K562 (cell line): ENCODE data around the gene MBNL2. TPM values are rescaled to one million over a fixed set of nuclear protein-coding genes. Genes with fewer than 3 reads are reported as not detected.
A peak's percentile ranks its signal among the peaks of the same experiment; 100 is the strongest.

Source experiments
- ATAC-seq: fragments of 200-7000 bp; cut with Tn5 transposase; 3 replicates; pipeline ENCODE4 v1.9.1; 2020; ENCODE audit warnings: moderate library complexity
- BruUV-seq: library from RNA; stranded (reverse); fragments of 400-500 nt; replicated peaks from 2 replicates; lab custom pipeline; 2021; lab: Mats Ljungman, UMichigan
- CTCF ChIA-PET: fragments of 300-600 bp; formaldehyde crosslinking; extraction: SDS; loops from one replicate; lab custom pipeline; 2021; ENCODE audit warnings: low intra/inter-chr PET ratio; lab: Yijun Ruan, JAX
- POLR2A ChIA-PET: fragments of 300-600, 350-650 bp; sonication (Branson Sonifier 250); formaldehyde crosslinking; extraction: SDS; loops from one replicate; lab custom pipeline; 2021; ENCODE audit warnings: antibody characterized with exemption, inconsistent platforms; lab: Yijun Ruan, JAX
- DNase-seq, 4 experiments: peaks; one replicate each; pipeline versions ENCODE4 v3.0.0 to v3.0.0-alpha.2; 2011 to 2018; ENCODE audit warnings: low spot score in 3 of 4, mixed read lengths in 3 of 4; ENCODE audit errors: extremely low read depth in 1 of 4
- FAIRE-seq: peaks from 2 replicates; lab custom pipeline; 2011; peaks lifted over from hg19 to GRCh38; lab: Jason Lieb, UNC
- H2AFZ ChIP-seq: 2 replicates; pipeline ENCODE4 v1.6.0; 2011; ENCODE audit warnings: low read depth, low read length, control low read depth, inconsistent platforms
- H3K27ac ChIP-seq: fragments of 200-600 bp; 3 replicates; pipeline ENCODE4 v1.8.0; 2011; ENCODE audit warnings: low read depth, mild to moderate bottlenecking, control low read depth, inconsistent platforms, low read length, moderate library complexity, mixed read lengths; ENCODE audit errors: extremely low read depth
- H3K27me3 ChIP-seq, 2 experiments: fragments of 300-600 bp in 1 of 2; 2 replicates in 1 of 2; 3 replicates in 1 of 2; pipeline versions ENCODE4 v1.6.0 to v1.8.0; 2011; ENCODE audit warnings: inconsistent platforms in 2 of 2, low read length in 2 of 2, mild to moderate bottlenecking in 1 of 2, mixed read lengths in 1 of 2, moderate library complexity in 1 of 2; ENCODE audit not compliant: control insufficient read depth in 2 of 2, insufficient read depth in 2 of 2
- H3K36me3 ChIP-seq: fragments of 300-600 bp; 3 replicates; pipeline ENCODE4 v1.8.0; 2011; ENCODE audit warnings: mild to moderate bottlenecking, low read length, inconsistent platforms; ENCODE audit not compliant: control insufficient read depth, insufficient read depth
- H3K4me1 ChIP-seq, 2 experiments: fragments of 200-600 bp in 1 of 2; replicated peaks in 1 of 2; 2 replicates in 1 of 2; 3 replicates in 1 of 2; pipeline versions ENCODE4 v1.5.1 to v1.8.0; 2011; ENCODE audit warnings: inconsistent platforms in 2 of 2, low read length in 2 of 2, mild to moderate bottlenecking in 1 of 2, mixed read lengths in 1 of 2, moderate library complexity in 1 of 2; ENCODE audit not compliant: control insufficient read depth in 2 of 2, insufficient read depth in 2 of 2
- H3K4me2 ChIP-seq: 2 replicates; pipeline ENCODE4 v1.6.1; 2011; ENCODE audit warnings: low read length, control low read depth, inconsistent platforms, mixed read lengths; ENCODE audit not compliant: insufficient read depth
- H3K4me3 ChIP-seq: fragments of 200-600 bp; sonication (generic), shearing (Covaris generic); 2 replicates; pipeline ENCODE4 v1.5.1; 2016; ENCODE audit warnings: control low read depth, inconsistent platforms
- H3K79me2 ChIP-seq: fragments of 200-600 bp; 3 replicates; pipeline ENCODE4 v1.8.0; 2011; ENCODE audit warnings: low read length, inconsistent platforms; ENCODE audit not compliant: control insufficient read depth, insufficient read depth
- H3K9ac ChIP-seq, 2 experiments: 2 replicates each; pipeline versions ENCODE4 v1.6.0 to v1.6.1; 2011; ENCODE audit warnings: low read depth in 2 of 2, low read length in 2 of 2, control low read depth in 1 of 2, inconsistent platforms in 1 of 2, mild to moderate bottlenecking in 1 of 2, mixed read lengths in 1 of 2; ENCODE audit not compliant: insufficient read depth in 1 of 2
- H3K9me1 ChIP-seq: one replicate; pipeline ENCODE4 v1.6.0; 2011; ENCODE audit warnings: inconsistent platforms, mild to moderate bottlenecking, low read length, moderate library complexity; ENCODE audit not compliant: control insufficient read depth, insufficient read depth
- H3K9me3 ChIP-seq: replicated peaks from 2 replicates; pipeline ENCODE4 v1.5.1; 2011; ENCODE audit warnings: low read depth, low read length, inconsistent platforms; ENCODE audit not compliant: control insufficient read depth, insufficient read depth
- H4K20me1 ChIP-seq: replicated peaks from 2 replicates; pipeline ENCODE4 v1.6.1; 2011; ENCODE audit warnings: low read length, inconsistent platforms, mixed read lengths; ENCODE audit not compliant: control insufficient read depth, insufficient read depth
- FOXJ2 ChIP-seq: fragments of 200-800 bp; sonication (Bioruptor generic); IDR thresholded peaks from 2 replicates; pipeline ENCODE4 v1.6.1; 2016; ENCODE audit warnings: missing genetic modification characterization, missing compliant biosample characterization
- MTA1 ChIP-seq: fragments of 450-650 bp; IDR thresholded peaks from 2 replicates; pipeline ENCODE4 v1.6.1; 2017; ENCODE audit warnings: borderline replicate concordance
- NBN ChIP-seq: fragments of 450-650 bp; IDR thresholded peaks from 2 replicates; pipeline ENCODE4 v1.6.1; 2016; ENCODE audit warnings: low read depth, mild to moderate bottlenecking
- SIN3B ChIP-seq: fragments of 450-650 bp; IDR thresholded peaks from 2 replicates; pipeline ENCODE4 v1.6.1; 2017; ENCODE audit warnings: low read depth, mild to moderate bottlenecking, moderate library complexity
- TBP ChIP-seq: optimal IDR thresholded peaks from 2 replicates; pipeline ENCODE3; 2011; ENCODE audit warnings: low read depth, low read length, improper control_type of control experiment
- TRIM24 ChIP-seq, 2 experiments: fragments of 450-650 bp; IDR thresholded peaks; 2 replicates each; pipeline ENCODE4 v1.6.1; 2016
- ZNF316 ChIP-seq: fragments of 450-650 bp; IDR thresholded peaks from 2 replicates; pipeline ENCODE4 v1.6.1; 2016
- ZNF408 ChIP-seq: fragments of 250-450 bp; sonication (Bioruptor Pico); IDR thresholded peaks from 2 replicates; pipeline ENCODE4 v1.4.0; 2020; ENCODE audit warnings: low read depth, mild to moderate bottlenecking, moderate library complexity
- WGBS: fragments of 100-300 bp; shearing (Covaris generic); methylation state at CpG from one replicate; pipeline ENCODE4 v1.1.6; 2016; ENCODE audit warnings: low coverage, mixed read lengths; ENCODE audit not compliant: insufficient coverage; ENCODE audit errors: missing lambda C conversion rate; 5-methylcytosine and 5-hydroxymethylcytosine counted together
- in situ Hi-C: fragments of 300-500 bp; cut with MboI; formaldehyde crosslinking; loops from 4 replicates; pipeline ENCODE4 v1.15.0; 2018; ENCODE audit warnings: inconsistent platforms, mixed read lengths
- intact Hi-C: fragments of 100-400 bp; cut with micrococcal nuclease; formaldehyde crosslinking; loops from 2 replicates; pipeline ENCODE4 v1.14.2; 2022
- polyA plus RNA-seq, 8 experiments: library from polyadenylated mRNA; depleted of rRNA in 4 of 8; stranded (reverse) in 5 of 8; unstranded in 3 of 8; fragments of >200 nt; fragmentation: Nextera tagmentation in 2 of 8; fragmentation: Illumina TruSeq in 1 of 8; extraction: Ambion mirVana in 2 of 8; extraction: Trizol in 1 of 8; gene quantifications; 2 replicates each; pipeline versions ENCODE4 v1.2.1 to v1.2.3, GENCODE V29; 2011 to 2014; ENCODE audit warnings: inconsistent platforms in 1 of 8, missing spikeins in 1 of 8
- total RNA-seq, 7 experiments: library from RNA; depleted of rRNA in 6 of 7; stranded (reverse); fragments of >200 nt in 6 of 7; fragmentation: Illumina TruSeq in 2 of 7; extraction: Trizol in 2 of 7; gene quantifications; 2 replicates each; pipeline versions ENCODE4 v1.2.1 to v1.2.3, GENCODE V29; 2011 to 2021; ENCODE audit warnings: low replicate concordance in 1 of 7
- TF ChIP-seq, protein P1 (sequence below): sonication (generic); formaldehyde crosslinking; IDR thresholded peaks from 2 replicates; pipeline ENCODE4 v1.8.0; 2022; ENCODE audit warnings: mild to moderate bottlenecking, missing genetic modification reagents

Gene MBNL2
- total and polyA plus RNA-seq, 9 of the 15 experiments (the other 6 are each of a cell fraction or from before 2014, with no cell fraction given) = 7.0 to 24.8 (median 13.8) TPM

- no peak for TF ChIP-seq NBN
- no peak for TF ChIP-seq TRIM24 (IDR thresholded peaks at IDR 0.05)
- 0 out of 2 replicates have a peak, but pooled peaks have one; percentile 2 for TF ChIP-seq ZNF316
- TF ChIP-seq MTA1 = no peak
- TF ChIP-seq SIN3B = no peak
- TF ChIP-seq, all 486 proteins: peak for 16
Observed at GRCh38 chr13:97223711-97224541, 1.8 kb downstream of the MBNL2 start (continued).

DNA sequence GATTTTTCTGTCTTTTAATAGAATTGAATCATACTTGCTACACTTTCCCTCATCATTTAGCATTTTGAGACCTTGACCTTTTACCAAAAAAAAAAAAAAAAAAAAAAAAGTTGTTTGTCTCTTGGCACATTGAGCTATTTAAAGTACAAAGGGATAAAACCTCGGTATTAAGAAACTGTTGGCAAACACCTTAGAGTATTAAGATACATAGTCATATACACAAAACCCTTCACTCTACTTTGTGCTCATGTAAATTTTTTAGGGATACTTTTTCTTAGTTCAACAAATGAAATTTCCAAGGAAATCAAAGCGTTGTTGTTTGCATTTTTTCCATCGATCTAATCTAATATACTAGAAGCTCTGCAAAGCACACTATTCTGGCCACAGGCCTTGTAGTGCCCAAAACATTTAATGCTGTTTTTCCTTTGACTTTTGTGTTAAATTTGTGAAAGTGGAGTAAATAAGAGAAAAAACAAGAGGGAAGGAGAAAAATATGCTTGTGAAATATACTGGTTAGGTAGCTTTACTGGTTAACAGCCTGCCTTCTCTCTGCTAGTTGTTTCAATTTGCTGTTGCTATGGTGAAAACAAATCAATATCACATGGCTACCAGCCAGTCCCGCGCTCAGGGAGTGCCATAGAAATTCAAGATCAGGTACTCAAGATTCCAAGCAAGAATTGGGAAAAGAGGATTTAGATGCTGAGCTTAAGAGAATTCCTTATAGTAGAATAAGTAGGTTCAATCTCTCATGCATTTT lies 2.6 kb downstream of the MBNL2 start:
- ATAC-seq = no peak
- Histone ChIP-seq H3K27me3 (no peaks in the 10 kb centered on the region), H3K9me1 (no peaks in the 10 kb centered on the region), H2AFZ (no peak overlapping the region), H3K27ac (peak overlapping the region; percentile 81), H3K79me2 (peaks cover 80% of the 10 kb centered on the region), H3K36me3 (no peaks in the 10 kb centered on the region; the same call in 2 of the 3 replicates), H3K4me1 (peaks cover 0 to 36% of the 10 kb centered on the region in 2 experiments; a peak in 4 of 5 replicates), H4K20me1 (peaks cover 5% of the 10 kb centered on the region; the same call in 1 of the 2 replicates), H3K4me2 (peak overlapping the region; percentile 86), H3K4me3 (peak overlapping the region; percentile 63), H3K9me3 (no peaks in the 10 kb centered on the region), H3K9ac (peak overlapping the region; percentile 6 to 85; a peak in 3 of 4 replicates)
- in situ Hi-C loops (no loop called here), intact Hi-C loops (loop anchor here (1.0 to 10.0 kb wide), 3 partner anchors 36 to 210 kb away; partner anchors contain the start of gene RAP2A)
- POLR2A ChIA-PET = interaction anchor here (0.7 to 3.6 kb wide), 7 partner anchors 11 to 148 kb away, joined by 3 to 15 read pairs (median 4); no protein-coding TSS in a partner anchor
- BruUV-seq = no TSS peak
- 0% methylated on average over 5 of the region's 5 CpGs for WGBS
- CTCF ChIA-PET = no interaction called here
- DNase-seq = peak in 2 of 4 experiments; percentile 42
- FAIRE-seq = no peak
- TF ChIP-seq ZNF408 (CRISPR knock-in tag) (no peak), FOXJ2 (peak; percentile 94), TBP (no peak)
- TF ChIP-seq, protein P1, sequence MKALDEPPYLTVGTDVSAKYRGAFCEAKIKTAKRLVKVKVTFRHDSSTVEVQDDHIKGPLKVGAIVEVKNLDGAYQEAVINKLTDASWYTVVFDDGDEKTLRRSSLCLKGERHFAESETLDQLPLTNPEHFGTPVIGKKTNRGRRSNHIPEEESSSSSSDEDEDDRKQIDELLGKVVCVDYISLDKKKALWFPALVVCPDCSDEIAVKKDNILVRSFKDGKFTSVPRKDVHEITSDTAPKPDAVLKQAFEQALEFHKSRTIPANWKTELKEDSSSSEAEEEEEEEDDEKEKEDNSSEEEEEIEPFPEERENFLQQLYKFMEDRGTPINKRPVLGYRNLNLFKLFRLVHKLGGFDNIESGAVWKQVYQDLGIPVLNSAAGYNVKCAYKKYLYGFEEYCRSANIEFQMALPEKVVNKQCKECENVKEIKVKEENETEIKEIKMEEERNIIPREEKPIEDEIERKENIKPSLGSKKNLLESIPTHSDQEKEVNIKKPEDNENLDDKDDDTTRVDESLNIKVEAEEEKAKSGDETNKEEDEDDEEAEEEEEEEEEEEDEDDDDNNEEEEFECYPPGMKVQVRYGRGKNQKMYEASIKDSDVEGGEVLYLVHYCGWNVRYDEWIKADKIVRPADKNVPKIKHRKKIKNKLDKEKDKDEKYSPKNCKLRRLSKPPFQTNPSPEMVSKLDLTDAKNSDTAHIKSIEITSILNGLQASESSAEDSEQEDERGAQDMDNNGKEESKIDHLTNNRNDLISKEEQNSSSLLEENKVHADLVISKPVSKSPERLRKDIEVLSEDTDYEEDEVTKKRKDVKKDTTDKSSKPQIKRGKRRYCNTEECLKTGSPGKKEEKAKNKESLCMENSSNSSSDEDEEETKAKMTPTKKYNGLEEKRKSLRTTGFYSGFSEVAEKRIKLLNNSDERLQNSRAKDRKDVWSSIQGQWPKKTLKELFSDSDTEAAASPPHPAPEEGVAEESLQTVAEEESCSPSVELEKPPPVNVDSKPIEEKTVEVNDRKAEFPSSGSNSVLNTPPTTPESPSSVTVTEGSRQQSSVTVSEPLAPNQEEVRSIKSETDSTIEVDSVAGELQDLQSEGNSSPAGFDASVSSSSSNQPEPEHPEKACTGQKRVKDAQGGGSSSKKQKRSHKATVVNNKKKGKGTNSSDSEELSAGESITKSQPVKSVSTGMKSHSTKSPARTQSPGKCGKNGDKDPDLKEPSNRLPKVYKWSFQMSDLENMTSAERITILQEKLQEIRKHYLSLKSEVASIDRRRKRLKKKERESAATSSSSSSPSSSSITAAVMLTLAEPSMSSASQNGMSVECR = no peak
